ENCODE data around the gene ATP1A3. TPM values are rescaled to one million over a fixed set of nuclear protein-coding genes. Genes with fewer than 3 reads are reported as not detected.
"Not testable (repeated sequence)": the region's sequence is repeated elsewhere in the genome, so short reads cannot be mapped to it uniquely, and the experiment has no call there.

Gene ATP1A3
- under 1 TPM in 1 of 2 donors, not detected in 1; 0.19 TPM for total RNA-seq
- long read RNA-seq, donor 1: 0 reads
- long read RNA-seq, donor 2: 0 reads

- intact Hi-C loops (cut with DNase I): no loop called here
- DNase-seq (ENCODE audit: low spot score): no peak
Observed at GRCh38 chr19:41993612-41994483, at the start of gene ATP1A3. TSS of gene ATP1A3 (minus strand) at chr19:41994230. CDS start at chr19:41994076, 154 bp downstream.

DNA sequence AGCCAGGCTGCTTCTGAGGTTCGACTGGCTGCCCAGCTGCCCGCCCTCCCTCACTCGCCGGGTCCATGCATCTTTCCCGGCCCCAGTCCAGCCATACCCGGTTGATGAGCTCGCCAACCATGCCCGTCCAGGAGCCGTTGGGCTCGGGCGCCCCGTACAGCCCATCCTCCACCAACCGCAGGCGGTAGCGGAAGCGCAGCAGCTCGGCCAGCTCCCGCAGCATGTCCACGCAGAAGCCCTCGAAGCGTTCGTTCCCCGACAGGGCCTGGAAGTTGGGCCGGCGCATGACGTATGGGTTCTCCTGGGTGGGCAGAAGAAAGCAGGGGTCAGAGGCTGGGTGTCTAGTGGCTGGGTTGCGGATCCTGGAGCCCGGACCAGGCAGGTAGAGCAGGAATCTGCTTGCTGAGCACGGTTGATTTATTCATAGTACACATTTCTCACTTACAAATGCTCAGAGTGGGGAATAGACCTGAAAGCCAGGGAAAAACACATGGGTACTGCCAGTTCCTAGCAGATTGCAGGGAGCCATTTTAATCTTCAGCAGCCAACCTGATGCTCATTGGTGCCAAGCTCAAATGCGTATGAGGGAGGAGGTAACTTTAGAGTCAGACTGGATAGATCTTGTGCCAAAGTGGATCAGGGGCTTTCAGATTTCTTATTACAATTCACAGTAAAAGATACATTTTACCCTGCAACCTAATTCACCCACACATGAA lies 48.6 kb upstream of the ATP1A3 start:
- no peak for DNase-seq (ENCODE audit: low spot score)
- intact Hi-C loops (cut with DNase I): no loop called here

DNA sequence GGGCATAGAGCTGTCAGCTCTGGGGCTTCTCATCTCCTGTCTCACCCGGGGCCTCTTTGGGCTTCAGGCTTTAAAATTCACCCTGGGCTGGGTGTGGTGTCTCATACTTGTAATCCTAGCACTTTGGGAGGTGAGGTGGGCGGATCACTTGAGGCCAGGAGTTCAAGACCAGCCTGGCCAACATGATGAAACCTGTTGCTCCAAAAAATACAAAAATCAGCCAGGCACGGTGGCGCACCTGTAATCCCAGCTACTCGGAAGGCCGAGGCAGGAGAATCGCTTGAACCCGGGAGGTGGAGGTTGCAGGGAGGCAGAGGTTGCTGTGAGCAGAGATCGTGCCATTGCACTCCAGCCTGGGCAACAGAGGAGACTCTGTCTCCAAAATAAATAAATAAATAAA lies 46.5 kb upstream of the ATP1A3 start:
- DNase-seq (ENCODE audit: low spot score); intact Hi-C loops (cut with DNase I): not testable (repeated sequence)

DNA sequence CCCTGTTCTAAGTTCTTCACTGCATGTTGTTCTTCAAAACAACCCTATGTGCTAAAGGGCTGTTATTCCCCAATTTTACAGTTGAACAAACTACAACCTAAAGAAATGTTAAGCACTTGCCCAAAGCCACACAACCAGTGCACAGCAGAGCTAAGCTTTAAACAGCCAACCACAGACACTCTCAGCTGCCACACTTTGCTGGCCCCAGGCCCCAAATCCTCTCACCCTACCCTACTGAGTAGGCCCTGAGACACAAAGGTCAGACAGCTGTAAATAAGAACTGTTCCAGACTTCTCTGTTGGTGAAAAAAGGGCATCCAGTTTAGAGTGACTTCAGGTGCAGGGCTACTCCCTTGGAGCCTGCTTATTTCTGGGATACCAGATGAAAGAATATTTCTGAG lies 46.0 kb upstream of the ATP1A3 start:
- intact Hi-C loops (cut with DNase I): no loop called here
- no peak for DNase-seq (ENCODE audit: low spot score)

- DNase-seq (ENCODE audit: low spot score): no peak
Observed at GRCh38 chr19:42038666-42039065, 44.6 kb upstream of the ATP1A3 start.

DNA sequence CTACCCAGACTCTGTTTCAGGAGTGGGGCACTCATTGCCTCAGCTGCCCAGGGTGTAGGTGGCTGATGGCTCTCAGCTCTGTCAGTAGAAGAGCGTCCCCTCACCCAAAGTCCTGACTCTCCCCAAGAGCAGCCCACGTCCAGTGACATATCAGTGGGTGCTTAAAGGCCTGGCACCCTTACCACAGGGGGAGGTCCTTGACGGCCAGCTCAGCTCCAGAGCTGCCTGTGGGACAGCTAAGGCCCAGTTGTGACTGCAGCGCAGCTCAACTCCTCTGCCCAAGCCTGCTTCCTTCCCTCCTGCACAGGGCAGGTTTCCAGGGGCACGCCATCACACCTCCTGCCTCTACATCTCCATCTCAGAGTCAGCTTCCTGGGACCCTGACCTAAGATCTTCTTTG lies 43.6 kb upstream of the ATP1A3 start:
- intact Hi-C loops (cut with DNase I): no loop called here
- no peak for DNase-seq (ENCODE audit: low spot score)

More at GRCh38 chr19:42038666-42039065, 44.6 kb upstream of the ATP1A3 start:
- intact Hi-C loops (cut with DNase I): no loop called here

DNA sequence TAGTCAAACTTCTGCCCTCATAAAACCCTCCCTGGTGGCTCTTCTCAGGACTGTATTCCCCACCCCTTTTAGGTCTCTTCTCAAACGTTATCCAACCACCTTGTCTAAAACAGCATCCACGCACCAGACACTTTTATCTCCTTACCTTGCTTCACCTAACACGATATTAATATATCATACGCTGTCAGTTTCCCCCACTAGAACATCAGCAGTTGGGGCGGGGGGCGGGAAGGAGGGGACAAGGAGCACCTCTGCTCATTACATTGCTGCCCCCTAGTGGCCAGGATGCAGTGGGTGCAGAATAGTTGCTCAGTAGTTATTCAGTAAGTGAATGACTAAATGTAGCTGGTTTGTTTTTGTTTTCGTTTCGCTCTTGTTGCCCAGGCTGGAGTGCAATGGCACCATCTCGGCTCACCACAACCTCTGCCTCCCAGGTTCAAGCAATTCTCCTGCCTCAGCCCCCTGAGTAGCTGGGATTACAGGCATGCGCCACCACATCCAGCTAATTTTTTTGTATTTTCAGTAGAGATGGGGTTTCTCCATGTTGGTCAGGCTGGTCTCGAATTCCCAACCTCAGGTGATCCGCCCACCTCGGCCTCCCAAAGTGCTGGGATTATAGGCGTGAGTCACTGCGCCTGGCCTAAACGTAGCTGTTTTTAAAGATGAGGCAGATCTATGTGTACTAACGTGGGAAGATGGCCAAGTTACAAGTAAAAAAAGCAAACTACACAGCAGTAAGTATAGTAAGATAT lies 40.8 kb upstream of the ATP1A3 start:
- intact Hi-C loops (cut with DNase I); DNase-seq (ENCODE audit: low spot score): not testable (repeated sequence)

DNA sequence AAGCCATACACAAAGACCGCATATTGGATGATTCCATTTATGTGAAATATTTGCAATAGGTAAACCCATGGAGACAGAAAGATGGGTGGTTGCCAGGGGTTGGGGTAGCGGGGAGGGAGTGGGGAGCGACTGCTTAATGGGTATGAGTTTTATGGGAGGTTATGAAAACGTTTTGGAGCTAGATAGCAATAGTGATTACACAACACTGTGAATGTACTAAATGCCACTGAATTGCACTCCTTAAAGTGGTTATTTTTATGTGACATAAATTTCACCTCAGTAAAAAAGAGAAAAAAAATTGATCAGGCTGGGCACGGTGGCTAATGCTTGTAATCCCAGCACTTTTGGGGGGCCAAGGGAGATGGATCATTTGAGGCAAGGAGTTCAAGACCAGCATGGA lies 39.4 kb upstream of the ATP1A3 start:
- no peak for DNase-seq (ENCODE audit: low spot score)
- intact Hi-C loops (cut with DNase I): no loop called here

DNA sequence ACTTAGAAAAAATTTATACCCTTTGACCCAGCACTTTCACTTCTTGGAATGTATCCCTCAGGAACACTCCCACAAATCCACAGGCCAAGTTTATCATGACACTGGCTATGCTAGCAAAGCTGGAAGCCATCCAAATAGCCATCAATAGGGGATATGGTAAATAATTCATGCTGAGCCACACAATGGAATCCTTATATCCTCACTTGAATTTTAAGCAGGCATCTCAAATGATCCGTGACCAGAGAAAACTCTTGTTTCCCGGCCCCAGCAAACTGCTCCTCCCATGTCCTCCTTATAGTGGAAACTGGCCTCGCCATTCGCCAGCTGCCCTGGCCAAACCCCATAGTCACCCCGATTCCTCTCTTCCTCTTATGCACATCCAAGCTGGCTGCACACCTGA lies 38.4 kb upstream of the ATP1A3 start:
- intact Hi-C loops (cut with DNase I): no loop called here
- no peak for DNase-seq (ENCODE audit: low spot score)

DNA sequence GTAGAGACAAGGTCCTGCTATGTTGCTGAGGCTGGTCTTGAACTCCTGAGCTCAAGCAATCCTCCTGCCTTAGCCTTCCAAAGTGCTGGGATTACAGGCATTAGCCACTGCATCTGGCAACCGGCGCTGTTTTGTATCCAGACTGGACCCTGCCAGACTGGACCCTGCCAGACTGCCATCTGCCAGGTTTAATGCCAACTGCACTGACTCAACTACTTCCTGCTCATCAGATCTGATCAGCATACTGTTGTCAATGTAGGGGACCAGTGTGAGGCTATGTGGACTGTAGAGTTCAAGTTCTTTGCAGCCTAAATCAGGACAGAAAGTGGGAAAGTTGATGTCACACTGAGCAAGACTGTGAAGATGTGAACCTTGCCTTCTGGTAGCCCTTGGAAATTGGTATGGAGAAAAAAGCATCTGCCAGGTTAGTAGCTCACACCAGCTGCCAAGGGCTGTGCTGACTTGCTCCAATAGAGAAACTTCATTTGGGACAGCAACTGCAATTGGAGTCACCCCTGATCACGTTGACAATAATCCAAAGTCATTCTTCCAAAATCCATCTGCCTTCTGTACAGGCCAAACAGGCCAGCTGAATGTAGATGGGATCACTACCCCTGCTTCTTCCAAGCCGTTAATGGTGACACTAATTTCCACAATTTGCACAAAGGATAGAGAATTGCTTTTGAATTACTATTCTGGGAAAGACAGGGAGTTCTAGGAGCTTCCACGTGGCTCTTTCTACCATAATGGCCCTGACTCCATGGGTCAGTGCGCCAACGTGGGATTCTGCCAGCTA lies 36.8 kb upstream of the ATP1A3 start:
- DNase-seq (ENCODE audit: low spot score): no peak
- intact Hi-C loops (cut with DNase I): no loop called here

GRCh38 chr19:42028304-42029216 lies 34.5 kb upstream of the ATP1A3 start:
- no peak for DNase-seq (ENCODE audit: low spot score)
- intact Hi-C loops (cut with DNase I): no loop called here

GRCh38 chr19:42024622-42025111 lies 30.6 kb upstream of the ATP1A3 start:
- intact Hi-C loops (cut with DNase I): no loop called here
- no peak for DNase-seq (ENCODE audit: low spot score)

GRCh38 chr19:42023943-42024260 lies 29.9 kb upstream of the ATP1A3 start:
- DNase-seq (ENCODE audit: low spot score): no peak
- intact Hi-C loops (cut with DNase I): no loop called here

DNA sequence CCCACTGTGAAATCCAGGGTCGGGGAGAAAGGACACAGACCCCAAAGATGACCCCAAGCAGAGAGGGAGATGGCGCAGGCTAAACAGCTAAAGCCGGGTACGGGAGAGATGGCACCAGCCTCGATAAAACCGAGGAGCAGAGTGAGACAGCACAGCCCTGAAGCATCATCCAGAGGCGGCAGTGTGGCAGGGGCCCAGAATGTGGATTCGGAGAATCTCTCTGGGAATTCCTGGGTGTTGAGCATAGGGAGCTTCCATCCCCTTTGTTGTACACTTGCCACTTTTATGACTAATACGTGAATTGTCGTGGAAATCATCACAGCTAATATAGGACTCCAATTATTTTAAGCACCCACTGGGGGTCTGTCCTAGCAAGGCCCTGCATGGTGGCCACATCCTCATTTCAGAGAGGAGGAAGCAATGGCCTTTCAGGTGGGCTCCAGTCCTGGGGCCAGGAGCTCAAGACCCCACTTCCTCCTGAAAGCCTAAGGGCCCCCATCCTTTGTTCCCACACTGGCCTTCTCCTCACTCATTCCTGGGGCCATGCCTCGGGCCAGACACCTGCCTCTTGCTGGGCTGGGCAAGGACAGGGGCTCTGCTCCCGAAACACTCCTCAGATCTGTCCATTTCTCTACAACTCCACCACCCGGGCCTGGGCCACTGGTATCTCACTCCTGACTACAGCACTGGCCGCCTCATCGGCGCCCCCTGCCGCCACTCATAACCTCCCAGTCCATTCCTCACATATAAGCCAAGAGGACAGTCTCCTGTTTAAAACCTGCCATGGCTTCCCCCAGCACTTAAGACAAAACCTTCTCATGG lies 29.3 kb upstream of the ATP1A3 start:
- intact Hi-C loops (cut with DNase I): no loop called here
- DNase-seq (ENCODE audit: low spot score): no peak

DNA sequence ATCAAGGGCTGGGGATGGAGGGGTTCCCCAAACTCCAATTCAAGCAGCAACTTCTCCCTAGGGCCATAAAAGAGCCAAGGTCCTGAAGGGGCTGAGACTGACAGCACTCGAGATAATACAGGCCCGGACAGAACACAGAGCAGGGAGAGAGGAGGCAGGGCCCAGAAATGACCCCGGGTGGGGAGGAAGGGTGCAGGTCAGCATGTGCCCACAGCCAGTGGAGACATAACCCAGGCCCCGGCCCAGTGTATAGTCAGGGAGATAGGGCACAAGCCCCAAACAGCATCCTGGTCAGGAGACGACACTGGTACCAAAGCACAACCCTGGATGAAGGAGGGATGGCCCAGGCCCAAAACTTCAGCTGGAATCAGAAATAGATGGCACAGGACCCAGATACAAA lies 28.6 kb upstream of the ATP1A3 start:
- DNase-seq (ENCODE audit: low spot score): no peak
- intact Hi-C loops (cut with DNase I): no loop called here

DNA sequence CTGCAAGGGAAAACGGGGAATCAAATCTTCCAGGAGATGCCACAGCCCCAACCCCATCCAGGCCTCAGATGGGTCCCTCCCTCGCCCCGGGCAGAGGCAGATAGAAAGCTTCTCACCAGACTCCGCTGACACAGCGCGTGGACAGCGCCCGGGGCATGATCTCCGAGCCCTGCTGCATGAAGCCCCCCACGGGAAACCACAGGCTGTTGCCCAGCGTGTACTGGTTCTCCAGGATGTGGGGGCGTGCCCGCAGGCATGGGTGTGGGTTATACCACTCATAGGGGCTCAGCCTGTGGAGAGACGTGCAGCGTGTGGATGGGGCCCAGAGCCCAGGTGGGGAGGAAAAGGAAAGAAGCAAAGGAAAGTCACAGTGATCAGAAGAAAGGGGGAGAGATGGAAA lies 27.2 kb upstream of the ATP1A3 start:
- intact Hi-C loops (cut with DNase I): no loop called here
- DNase-seq (ENCODE audit: low spot score): no peak

DNA sequence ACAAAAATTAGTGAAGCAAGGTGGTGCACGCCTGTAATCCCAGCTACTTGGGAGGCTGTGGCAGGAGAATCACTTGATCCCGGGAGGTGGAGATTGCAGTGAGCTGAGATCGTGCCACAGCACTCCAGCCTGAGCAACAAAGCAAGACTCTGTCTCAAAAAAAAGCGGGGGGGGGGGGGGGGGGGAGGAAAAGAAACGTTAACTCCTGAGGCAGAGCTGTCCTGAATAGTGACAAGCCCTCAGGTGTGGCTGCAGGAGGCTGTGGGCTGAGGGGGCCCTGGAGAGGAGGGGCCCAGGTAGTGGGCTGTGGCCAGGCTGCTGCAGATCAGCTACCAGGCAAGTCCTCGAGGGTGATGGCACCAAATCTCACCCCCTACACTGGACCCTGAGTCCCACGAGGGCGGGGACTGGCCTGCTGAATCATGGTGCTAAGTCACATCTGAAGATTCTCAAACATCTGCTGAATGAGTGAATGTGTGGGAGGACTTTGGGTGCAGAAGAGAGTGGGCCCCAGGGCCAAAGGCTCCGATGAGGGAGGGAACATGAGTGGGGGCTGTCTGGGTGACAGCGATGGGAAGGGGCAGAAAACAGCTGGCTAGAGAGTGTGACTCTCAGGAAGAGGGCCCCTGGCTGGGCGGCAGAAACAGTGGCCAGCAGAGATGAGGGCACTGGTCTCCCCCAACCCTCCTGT lies 24.6 kb upstream of the ATP1A3 start:
- intact Hi-C loops (cut with DNase I): no loop called here
- no peak for DNase-seq (ENCODE audit: low spot score)
